LNCAP (cell line): Measurements from ENCODE around the gene HCAR2.

ENCODE experiments used
- CTCF ChIP-seq: fragments of 450-650 bp; IDR thresholded peaks from 2 replicates; pipeline ENCODE4 v1.5.1; 2017; ENCODE audit warnings: mild to moderate bottlenecking

Gene HCAR2

GRCh38 chr12:122738571-122738970 lies 35.4 kb upstream of the HCAR2 start:
- TF ChIP-seq CTCF: no peak

- TF ChIP-seq CTCF: no peak
Observed at GRCh38 chr12:122732611-122733010, 29.5 kb upstream of the HCAR2 start.

GRCh38 chr12:122732170-122732569 lies 29.0 kb upstream of the HCAR2 start:
- TF ChIP-seq CTCF: no peak

GRCh38 chr12:122730215-122731014 lies 27.3 kb upstream of the HCAR2 start, which contains the start of gene HCAR1:
Gene HCAR1, minus strand, starts transcription at chr12:122730844. Its CDS starts 505 bp downstream, at chr12:122730339.
- no peak for TF ChIP-seq CTCF

GRCh38 chr12:122729583-122730214 lies 26.5 kb upstream of the HCAR2 start:
- TF ChIP-seq CTCF: no peak

GRCh38 chr12:122726080-122726558 lies 23.0 kb upstream of the HCAR2 start:
- TF ChIP-seq CTCF: no peak

- no peak for TF ChIP-seq CTCF
Observed at GRCh38 chr12:122725452-122726079, 22.4 kb upstream of the HCAR2 start.
